T-cell (primary cell): ENCODE measurements around the gene MLH1. TPM values are rescaled to one million over a fixed set of nuclear protein-coding genes. Genes with fewer than 3 reads are reported as not detected.

Experiments
- ATAC-seq, 4 experiments: fragments of 200-7000 bp in 3 of 4; fragments of 150-1000 bp in 1 of 4; cut with Tn5 transposase; replicated peaks in 1 of 4; 1 replicate in 3 of 4; 2 replicates in 1 of 4; pipeline ENCODE4 v1.10.0; 2021; ENCODE audit warnings: moderate library complexity in 3 of 4, mild to moderate bottlenecking in 2 of 4, moderate number of reproducible peaks in 1 of 4
- CTCF ChIA-PET, 2 donors: fragments of 300-600 bp; sonication (Branson Sonifier 250); formaldehyde crosslinking; loops; one replicate each; lab custom pipeline; 2022; ENCODE audit warnings: antibody characterized with exemption in 2 of 2; lab: Charles Lee
- POLR2A ChIA-PET, 2 donors: fragments of 300-600 bp; sonication (Branson Sonifier 250); formaldehyde crosslinking; loops; one replicate each; lab custom pipeline; 2022; ENCODE audit warnings: antibody characterized with exemption in 2 of 2; lab: Charles Lee
- DNase-seq, 35 experiments: peaks; one replicate each; pipeline versions ENCODE4 v3.0.0 to v3.0.0-alpha.2; 2013 to 2023
- H3K27ac ChIP-seq: one replicate; pipeline ENCODE4 v1.5.1; 2013; ENCODE audit warnings: low read length
- H3K27me3 ChIP-seq, 2 experiments: replicated peaks in 1 of 2; 1 replicate in 1 of 2; 2 replicates in 1 of 2; pipeline versions ENCODE4 v1.6.1 to v1.7.0; 2013; ENCODE audit warnings: low read length in 1 of 2, mixed read lengths in 1 of 2; ENCODE audit not compliant: control insufficient read depth in 2 of 2, insufficient read depth in 2 of 2; ENCODE audit errors: extremely low read depth in 1 of 2
- H3K36me3 ChIP-seq, 2 donors: 1 replicate in 1 of 2; 2 replicates in 1 of 2; pipeline versions ENCODE4 v1.6.1 to v1.7.0; 2013; ENCODE audit warnings: low read length in 1 of 2; ENCODE audit not compliant: control insufficient read depth in 2 of 2, insufficient read depth in 1 of 2; ENCODE audit errors: extremely low read depth in 1 of 2
- H3K4me1 ChIP-seq, 2 experiments: 1 replicate in 1 of 2; 2 replicates in 1 of 2; pipeline versions ENCODE4 v1.6.1 to v1.7.0; 2013; ENCODE audit warnings: low read length in 2 of 2, mixed read lengths in 1 of 2; ENCODE audit not compliant: insufficient read depth in 2 of 2, control insufficient read depth in 1 of 2; ENCODE audit errors: extremely low read depth in 1 of 2
- H3K4me3 ChIP-seq, 2 donors: 1 replicate in 1 of 2; 2 replicates in 1 of 2; pipeline versions ENCODE4 v1.5.1 to v1.7.0; 2013; ENCODE audit warnings: mild to moderate bottlenecking in 2 of 2, low read length in 1 of 2, moderate library complexity in 1 of 2; ENCODE audit not compliant: control insufficient read depth in 1 of 2; ENCODE audit errors: extremely low read depth in 1 of 2
- H3K9me3 ChIP-seq: 2 replicates; pipeline ENCODE4 v1.7.0; 2013
- H3K27ac Mint-ChIP-seq, 2 donors: one replicate each; pipeline ENCODE4 v1.8.0; 2020 to 2021; ENCODE audit warnings: mild to moderate bottlenecking in 2 of 2, mixed read lengths in 2 of 2
- H3K27me3 Mint-ChIP-seq, 2 donors: one replicate each; pipeline ENCODE4 v1.8.0; 2021 to 2022; ENCODE audit warnings: mixed read lengths in 2 of 2
- H3K36me3 Mint-ChIP-seq: one replicate; pipeline ENCODE4 v1.8.0; 2021; ENCODE audit warnings: mixed read lengths
- H3K4me1 Mint-ChIP-seq, 3 donors: one replicate each; pipeline ENCODE4 v1.8.0; 2020 to 2022; ENCODE audit warnings: mixed read lengths in 3 of 3, mild to moderate bottlenecking in 1 of 3
- H3K4me3 Mint-ChIP-seq, 3 donors: one replicate each; pipeline ENCODE4 v1.8.0; 2020 to 2022; ENCODE audit warnings: mild to moderate bottlenecking in 3 of 3, mixed read lengths in 3 of 3, moderate library complexity in 3 of 3
- H3K9me3 Mint-ChIP-seq, 3 donors: one replicate each; pipeline ENCODE4 v1.8.0; 2020 to 2022; ENCODE audit warnings: mixed read lengths in 3 of 3
- whole genome bisulfite sequencing: methylation state at CpG from one replicate; pipeline ENCODE4 v1.1.5; 2013; ENCODE audit warnings: missing lambda C conversion rate; ENCODE audit not compliant: insufficient coverage; 5-methylcytosine and 5-hydroxymethylcytosine counted together
- total RNA-seq, 35 experiments: library from RNA in 6 of 35; stranded (reverse) in 6 of 35; fragments of 120-200 nt in 1 of 35; gene quantifications; one replicate each; pipeline versions ENCODE4 v1.2.1 to v1.2.4 and lab custom pipeline; 2013 to 2026

Gene MLH1
- total RNA-seq, 5 donors from 2014 or later (not counting 1 experiment from before 2014, with no cell fraction given), result 24.7 to 32.4 (median 28.6) TPM

DNA sequence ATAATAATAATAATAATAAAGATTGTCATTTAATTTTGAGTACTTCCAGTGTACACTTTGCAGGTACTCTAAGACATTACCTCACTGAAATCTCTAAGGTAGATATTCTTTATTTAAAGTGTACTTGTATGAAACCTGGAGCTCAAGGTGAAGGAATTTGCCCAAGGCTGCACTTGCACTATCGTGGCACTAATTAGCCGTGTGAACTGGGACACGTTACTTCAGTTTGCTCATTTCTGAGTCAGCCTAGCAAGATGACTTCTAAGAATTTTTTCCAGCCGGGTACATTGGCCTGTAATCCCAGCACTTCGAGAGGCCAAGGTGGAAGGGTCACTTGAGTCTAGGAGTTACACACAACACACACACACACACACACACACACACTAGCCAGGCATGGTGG lies 33.5 kb downstream of the MLH1 start:
- peaks cover 57% of the 10 kb centered on the region for H3K36me3 Mint-ChIP-seq
- Histone ChIP-seq H3K4me3 (no peak overlapping the region), H3K36me3 (peaks cover 18 to 80% of the 10 kb centered on the region in 2 donors), H3K4me1 (no peaks in the 10 kb centered on the region), H3K9me3 (no peaks in the 10 kb centered on the region), H3K27ac (no peak overlapping the region), H3K27me3 (no peaks in the 10 kb centered on the region)
- WGBS, result 95% methylated on average over 5 of the region's 5 CpGs
- no peaks in the 10 kb centered on the region for H3K27me3 Mint-ChIP-seq
- peaks cover 0 to 12% (median 0%) of the 10 kb centered on the region in 3 donors for H3K4me1 Mint-ChIP-seq
- no peak overlapping the region for H3K4me3 Mint-ChIP-seq
- ChIA-PET CTCF (no interaction called here), POLR2A (no interaction called here)
- H3K27ac Mint-ChIP-seq, result no peak overlapping the region
- no peaks in the 10 kb centered on the region for H3K9me3 Mint-ChIP-seq
- no peak for ATAC-seq
- no peak for DNase-seq

DNA sequence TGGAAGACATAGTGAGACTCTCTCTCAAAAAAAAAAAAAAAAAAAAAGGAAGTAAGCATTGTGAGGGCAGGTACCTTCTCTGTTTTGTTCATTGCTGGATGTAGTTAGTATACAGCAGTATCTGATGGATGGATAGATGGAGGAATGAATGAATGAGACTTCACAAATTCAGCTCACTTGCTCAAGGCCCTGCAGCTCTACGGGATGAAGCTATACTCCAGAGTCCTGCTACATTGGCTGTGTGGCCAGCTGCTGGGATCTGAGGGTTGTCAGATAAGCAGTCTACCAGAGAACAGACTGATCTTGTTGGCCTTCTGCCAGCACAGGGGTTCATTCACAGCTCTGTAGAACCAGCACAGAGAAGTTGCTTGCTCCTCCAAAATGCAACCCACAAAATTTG lies 35.0 kb downstream of the MLH1 start:
- Mint-ChIP-seq H3K27me3 (no peaks in the 10 kb centered on the region), H3K9me3 (no peaks in the 10 kb centered on the region), H3K36me3 (peaks cover 57% of the 10 kb centered on the region), H3K4me1 (peaks cover 0 to under 1% (median 0%) of the 10 kb centered on the region in 3 donors), H3K4me3 (no peak overlapping the region), H3K27ac (no peak overlapping the region)
- Histone ChIP-seq H3K27me3 (no peaks in the 10 kb centered on the region), H3K9me3 (no peaks in the 10 kb centered on the region), H3K36me3 (peaks cover 15 to 82% of the 10 kb centered on the region in 2 donors), H3K4me3 (no peak overlapping the region), H3K4me1 (no peaks in the 10 kb centered on the region), H3K27ac (no peak overlapping the region)
- ChIA-PET POLR2A (interaction anchor here (0.6 to 0.7 kb wide), 3 partner anchors 31 to 210 kb away, joined by 3 to 6 read pairs (median 4); no protein-coding TSS in a partner anchor), CTCF (interaction anchor here in 1 of 2 donors (0.7 kb wide), 2 partner anchors 8 to 39 kb away, joined by 5 to 8 read pairs; no protein-coding TSS in a partner anchor)
- 100% methylated on average over 1 of the region's 1 CpG for WGBS
- no peak for ATAC-seq
- DNase-seq, result no peak

DNA sequence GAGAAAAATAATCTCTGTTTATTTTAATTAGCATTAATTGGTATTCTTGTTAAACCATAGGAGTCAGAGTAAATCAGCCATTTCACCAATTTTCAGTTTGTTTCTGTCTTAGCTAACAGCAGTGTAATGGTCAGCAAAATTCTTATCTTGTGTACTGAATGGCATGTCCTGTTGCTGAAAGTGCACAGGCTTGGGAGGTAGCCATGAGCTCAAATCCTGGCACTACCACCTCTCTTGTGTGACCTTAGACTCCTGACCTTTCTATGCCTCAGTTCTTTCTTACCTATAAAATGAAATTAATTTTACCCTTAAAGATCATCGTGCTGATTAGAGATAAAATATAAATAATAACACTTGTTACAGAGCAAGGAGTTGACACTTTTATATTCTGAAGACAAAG lies 35.8 kb downstream of the MLH1 start:
- H3K36me3 ChIP-seq, result peaks cover 15 to 79% of the 10 kb centered on the region in 2 donors
- CTCF ChIA-PET, result interaction anchor here in 1 of 2 donors (0.5 to 0.6 kb wide), 2 partner anchors 10 to 153 kb away, joined by 3 to 4 read pairs; no protein-coding TSS in a partner anchor
- H3K27me3 ChIP-seq, result no peaks in the 10 kb centered on the region
- H3K4me3 ChIP-seq, result no peak overlapping the region
- no CpG with 5 or more reads among the region's 1 CpG for WGBS
- H3K4me3 Mint-ChIP-seq, result no peak overlapping the region
- no peaks in the 10 kb centered on the region for H3K9me3 Mint-ChIP-seq
- ATAC-seq (no peak), DNase-seq (no peak)
- H3K27me3 Mint-ChIP-seq, result no peaks in the 10 kb centered on the region
- peaks cover 59% of the 10 kb centered on the region for H3K36me3 Mint-ChIP-seq
- no peaks in the 10 kb centered on the region for H3K4me1 ChIP-seq
- POLR2A ChIA-PET, result interaction anchor here (0.6 to 0.7 kb wide), 2 partner anchors 209 to 253 kb away, joined by 3 to 6 read pairs; no protein-coding TSS in a partner anchor
- no peak overlapping the region for H3K27ac Mint-ChIP-seq
- H3K4me1 Mint-ChIP-seq, result no peaks in the 10 kb centered on the region
- no peaks in the 10 kb centered on the region for H3K9me3 ChIP-seq
- no peak overlapping the region for H3K27ac ChIP-seq

DNA sequence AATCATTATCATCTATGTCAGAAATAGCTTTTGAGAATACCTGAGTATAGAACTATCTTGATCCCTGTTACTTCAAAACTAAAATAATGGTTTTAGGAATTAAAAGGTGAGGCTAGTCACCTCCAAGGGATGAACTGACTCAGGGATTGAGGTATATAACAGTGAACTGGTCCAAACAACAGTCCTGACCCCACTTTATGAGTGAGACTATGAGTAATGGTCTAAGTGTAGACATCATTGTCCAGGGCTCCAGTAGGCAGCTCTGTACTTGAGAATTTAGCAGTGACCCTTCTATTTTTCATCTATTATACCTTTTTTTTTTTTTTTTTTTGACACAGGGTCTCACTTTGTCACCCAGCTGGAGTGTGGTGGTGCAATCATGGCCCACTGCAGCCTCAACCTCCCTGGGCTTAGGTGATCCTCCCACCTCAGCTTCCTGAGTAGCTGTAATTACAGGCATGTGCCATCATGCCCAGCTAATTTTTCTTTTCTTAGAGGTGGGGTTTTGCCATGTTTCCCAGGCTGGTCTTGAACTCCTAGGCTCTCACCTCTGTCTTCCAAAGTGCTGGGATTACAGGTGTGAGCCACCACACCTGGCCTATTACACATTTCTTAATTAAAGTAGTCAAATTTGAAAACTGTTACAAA lies 36.3 kb downstream of the MLH1 start:
- H3K36me3 ChIP-seq, result peaks cover 19 to 80% of the 10 kb centered on the region in 2 donors
- H3K27ac ChIP-seq, result no peak overlapping the region
- no peaks in the 10 kb centered on the region for H3K9me3 ChIP-seq
- Mint-ChIP-seq H3K9me3 (no peaks in the 10 kb centered on the region), H3K4me3 (no peak overlapping the region), H3K27ac (no peak overlapping the region), H3K36me3 (peaks cover 63% of the 10 kb centered on the region), H3K27me3 (no peaks in the 10 kb centered on the region), H3K4me1 (no peaks in the 10 kb centered on the region)
- no peak overlapping the region for H3K4me3 ChIP-seq
- DNase-seq (no peak), ATAC-seq (no peak)
- POLR2A ChIA-PET, result interaction anchor here in 1 of 2 donors (0.6 kb wide), 1 partner anchor 253 kb away, joined by 6 read pairs; no protein-coding TSS in a partner anchor
- no peaks in the 10 kb centered on the region for H3K4me1 ChIP-seq
- CTCF ChIA-PET, result interaction anchor here in 1 of 2 donors (0.6 kb wide), 1 partner anchor 9 kb away, joined by 4 read pairs; no protein-coding TSS in a partner anchor
- no peaks in the 10 kb centered on the region for H3K27me3 ChIP-seq

DNA sequence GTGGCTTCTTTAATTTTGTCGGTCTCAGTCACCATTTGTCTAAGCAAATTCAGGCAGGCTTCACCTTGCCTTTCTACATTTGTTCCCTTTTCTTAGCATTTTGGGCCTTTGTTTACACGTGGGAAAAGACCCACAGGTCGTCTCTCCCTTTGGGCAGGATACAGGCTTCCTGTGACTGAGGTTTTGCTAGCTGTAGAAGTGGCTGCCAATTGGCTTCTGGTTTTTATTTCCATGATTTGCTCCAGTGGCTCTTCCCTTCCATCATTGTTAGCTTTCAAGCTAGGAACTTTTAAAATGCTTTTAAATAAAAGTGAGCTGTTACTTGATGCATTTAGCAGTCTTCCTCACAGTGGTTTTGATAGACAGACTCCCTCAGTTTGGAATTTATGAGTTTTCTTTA lies 37.3 kb downstream of the MLH1 start:
- no CpG with 5 or more reads among the region's 3 CpGs for WGBS
- Histone ChIP-seq H3K27me3 (no peaks in the 10 kb centered on the region), H3K36me3 (peaks cover 22 to 83% of the 10 kb centered on the region in 2 donors), H3K4me3 (no peak overlapping the region), H3K27ac (no peak overlapping the region), H3K9me3 (no peaks in the 10 kb centered on the region), H3K4me1 (no peaks in the 10 kb centered on the region)
- CTCF ChIA-PET, result no interaction called here
- ATAC-seq, result no peak
- POLR2A ChIA-PET, result no interaction called here
- DNase-seq, result no peak
- no peak overlapping the region for H3K27ac Mint-ChIP-seq
- peaks cover 70% of the 10 kb centered on the region for H3K36me3 Mint-ChIP-seq
- no peaks in the 10 kb centered on the region for H3K27me3 Mint-ChIP-seq
- H3K4me3 Mint-ChIP-seq, result no peak overlapping the region
- H3K9me3 Mint-ChIP-seq, result no peaks in the 10 kb centered on the region
- no peaks in the 10 kb centered on the region for H3K4me1 Mint-ChIP-seq

DNA sequence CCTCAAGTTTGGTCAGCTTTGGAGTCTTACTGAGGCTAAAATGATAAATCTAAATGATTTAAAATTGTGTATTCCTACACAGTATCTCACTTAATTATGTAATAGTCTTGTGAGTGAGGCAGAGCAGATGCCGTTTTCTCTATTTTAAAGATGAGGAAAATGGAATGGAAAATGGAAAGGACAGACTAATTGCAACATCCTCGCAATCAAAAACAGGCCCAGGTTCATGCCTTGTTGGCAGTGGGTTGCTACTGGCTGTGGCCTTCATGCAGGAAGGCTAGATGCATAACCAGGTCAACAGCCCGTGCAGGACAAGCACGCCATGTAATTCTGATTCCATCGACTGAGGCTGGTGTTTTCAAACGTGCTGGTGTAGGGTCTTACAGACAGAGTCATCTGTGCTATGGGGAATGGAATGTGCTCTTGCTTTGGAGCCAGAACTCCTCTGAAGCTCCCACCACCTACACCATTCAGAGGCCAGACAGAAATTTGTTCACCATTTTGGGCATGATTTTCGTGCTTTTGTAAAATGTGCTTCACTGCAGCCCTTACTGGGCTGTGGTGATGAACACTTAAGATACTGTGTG lies 37.9 kb downstream of the MLH1 start:
- H3K9me3 ChIP-seq, result no peaks in the 10 kb centered on the region
- H3K27ac Mint-ChIP-seq, result no peak overlapping the region
- H3K27ac ChIP-seq, result no peak overlapping the region
- WGBS, result 100% methylated on average over 3 of the region's 7 CpGs
- H3K4me3 ChIP-seq, result no peak overlapping the region
- H3K9me3 Mint-ChIP-seq, result peaks cover 0 to 3% (median 0%) of the 10 kb centered on the region in 3 donors
- ChIA-PET POLR2A (no interaction called here), CTCF (no interaction called here)
- ATAC-seq, result no peak
- no peaks in the 10 kb centered on the region for H3K4me1 ChIP-seq
- DNase-seq, result no peak
- peaks cover 70% of the 10 kb centered on the region for H3K36me3 Mint-ChIP-seq
- no peak overlapping the region for H3K4me3 Mint-ChIP-seq
- no peaks in the 10 kb centered on the region for H3K27me3 ChIP-seq
- H3K36me3 ChIP-seq, result peaks cover 24 to 82% of the 10 kb centered on the region in 2 donors
- no peaks in the 10 kb centered on the region for H3K27me3 Mint-ChIP-seq
- H3K4me1 Mint-ChIP-seq, result no peaks in the 10 kb centered on the region
